Measurements from ENCODE around the gene APOBEC3B.

Gene APOBEC3B

GRCh38 chr22:38964989-38965388, 17.2 kb upstream of the APOBEC3B start:
- no peak for TF ChIP-seq CTCF (IDR thresholded peaks at IDR 0.05; ENCODE audit: low read depth, low read length)
- DNase-seq (ENCODE audit: extremely low read depth, low read depth): no peak

GRCh38 chr22:38965614-38966379, 16.4 kb upstream of the APOBEC3B start:
- TF ChIP-seq CTCF (IDR thresholded peaks at IDR 0.05; ENCODE audit: low read depth, low read length): no peak
- DNase-seq (ENCODE audit: extremely low read depth, low read depth): no peak

DNA sequence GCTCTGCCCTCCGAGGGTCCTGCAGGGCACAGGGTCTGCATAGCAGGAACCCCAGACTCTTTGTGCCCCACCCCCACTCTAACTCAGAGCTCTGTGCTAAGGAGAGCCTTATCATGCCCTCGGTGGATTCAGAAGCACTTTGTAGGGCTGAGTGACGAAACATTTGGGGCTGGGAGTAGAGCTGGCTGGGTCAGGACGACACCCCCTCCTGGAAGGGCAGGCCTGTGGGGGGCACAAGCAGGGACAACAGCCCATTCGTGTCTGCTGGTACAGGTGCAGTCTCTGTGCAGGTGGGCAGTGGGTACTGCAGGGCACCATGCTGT, 15.8 kb upstream of the APOBEC3B start:
- no peak for TF ChIP-seq CTCF (IDR thresholded peaks at IDR 0.05; ENCODE audit: low read depth, low read length)
- no peak for DNase-seq (ENCODE audit: extremely low read depth, low read depth)

- no peak for DNase-seq (ENCODE audit: extremely low read depth, low read depth)
- no peak for TF ChIP-seq CTCF (IDR thresholded peaks at IDR 0.05; ENCODE audit: low read depth, low read length)
These were observed 15.2 kb upstream of the APOBEC3B start for GRCh38 chr22:38966942-38967341.

GRCh38 chr22:38967451-38968450, 14.4 kb upstream of the APOBEC3B start:
- TF ChIP-seq CTCF (IDR thresholded peaks at IDR 0.05; ENCODE audit: low read depth, low read length): no peak
- no peak for DNase-seq (ENCODE audit: extremely low read depth, low read depth)

- no peak for DNase-seq (ENCODE audit: extremely low read depth, low read depth)
- TF ChIP-seq CTCF (IDR thresholded peaks at IDR 0.05; ENCODE audit: low read depth, low read length): no peak
These were observed 13.3 kb upstream of the APOBEC3B start for GRCh38 chr22:38968801-38969200.

GRCh38 chr22:38970551-38970950, 11.6 kb upstream of the APOBEC3B start:
- no peak for DNase-seq (ENCODE audit: extremely low read depth, low read depth)
- TF ChIP-seq CTCF (IDR thresholded peaks at IDR 0.05; ENCODE audit: low read depth, low read length): no peak

All from AG09319 (cell line).